Measurements from ENCODE around the gene RDH16.
"Not testable (repeated sequence)": the region's sequence is repeated elsewhere in the genome, so short reads cannot be mapped to it uniquely, and the experiment has no call there.

The RDH16 gene

DNA sequence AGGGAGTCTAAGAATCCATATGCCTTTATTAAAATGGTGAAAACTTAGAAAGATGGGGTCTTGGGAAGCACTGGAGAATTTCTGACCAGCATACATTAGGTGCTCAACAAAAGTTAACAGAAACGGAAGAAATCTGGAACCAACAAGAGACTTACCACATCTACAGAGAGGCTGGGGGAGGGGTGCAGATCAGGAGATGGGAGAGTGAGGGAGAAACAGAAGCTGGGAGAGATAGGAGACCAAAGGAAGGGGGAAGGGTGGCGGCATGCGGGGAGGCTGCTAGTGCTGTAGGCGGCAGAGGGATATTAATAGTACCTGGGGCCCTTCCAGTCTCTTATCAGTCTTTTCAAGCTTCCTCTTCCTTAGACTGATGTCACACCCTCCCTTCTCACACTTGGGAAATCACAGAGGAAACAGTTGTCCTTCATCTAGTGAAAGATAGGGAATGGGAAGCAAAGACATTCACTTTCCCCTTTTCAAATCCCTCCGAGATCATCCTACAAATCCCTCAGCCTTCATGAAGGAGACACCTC is 30.9 kb upstream of the RDH16 start:
- DNase-seq, result no peak

DNA sequence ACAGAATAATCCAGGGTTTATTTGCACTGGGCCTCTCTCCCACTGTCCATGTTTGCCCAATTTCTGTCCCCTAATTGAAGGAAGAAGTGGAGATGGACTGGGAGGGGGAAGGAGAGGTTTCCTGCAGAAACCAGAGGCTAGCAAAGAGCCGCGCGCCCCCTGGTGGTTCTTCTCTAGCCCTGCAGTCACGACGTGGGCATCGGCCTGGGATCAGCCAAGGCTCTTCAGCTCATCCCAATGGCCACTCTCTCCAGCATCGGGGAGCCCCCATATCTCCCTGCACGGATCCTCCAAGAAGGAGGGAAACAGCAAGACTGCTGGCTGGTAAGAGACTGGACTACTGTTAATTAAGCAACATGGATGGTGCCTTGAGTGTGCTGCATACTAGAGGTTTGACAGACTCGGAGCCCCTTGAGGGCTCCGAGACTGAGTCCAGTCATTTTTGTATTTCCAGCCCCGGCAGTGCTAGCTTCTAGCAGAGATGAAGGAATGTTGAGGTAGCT is 30.2 kb upstream of the RDH16 start:
- DNase-seq, result no peak

DNA sequence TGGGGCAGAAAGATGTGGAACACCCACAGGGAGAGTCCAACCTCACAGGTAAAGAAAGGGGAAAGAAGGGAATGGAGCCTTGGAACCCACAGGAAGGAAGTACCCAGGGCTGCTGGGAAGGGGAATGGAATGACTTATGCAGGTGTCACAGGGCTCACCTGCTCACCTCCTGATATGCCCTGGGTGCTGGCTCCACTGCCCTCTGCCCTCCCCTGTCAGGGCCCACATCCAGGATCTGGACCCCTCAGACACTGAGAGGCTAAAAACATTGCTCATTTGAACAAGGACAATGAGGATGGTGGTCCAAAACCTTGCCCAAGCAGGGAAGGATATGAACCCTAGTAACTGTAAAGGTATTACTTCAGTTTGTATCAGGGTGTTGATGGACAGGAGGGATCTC is 29.6 kb upstream of the RDH16 start:
- no peak for DNase-seq

DNA sequence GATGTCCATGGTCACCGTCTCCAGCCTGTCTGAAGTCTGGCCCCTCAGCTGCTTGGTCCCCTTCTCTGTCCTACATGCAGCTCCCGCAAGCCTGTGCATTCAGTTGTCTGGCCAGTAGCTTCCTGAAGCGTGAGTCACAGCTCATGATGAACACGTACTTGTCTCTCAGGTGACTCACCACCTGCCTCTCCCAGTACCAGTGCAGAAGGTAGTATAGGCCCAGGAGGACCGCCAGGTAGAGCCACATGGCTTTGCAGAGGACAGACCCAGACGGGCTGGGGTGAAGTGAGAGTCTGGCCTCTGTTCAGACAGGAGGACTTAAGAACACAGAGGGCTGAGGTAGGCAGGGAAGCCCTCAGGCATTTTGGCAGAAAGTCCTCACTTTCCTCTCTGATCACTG is 28.3 kb upstream of the RDH16 start:
- not testable (repeated sequence) for DNase-seq

DNA sequence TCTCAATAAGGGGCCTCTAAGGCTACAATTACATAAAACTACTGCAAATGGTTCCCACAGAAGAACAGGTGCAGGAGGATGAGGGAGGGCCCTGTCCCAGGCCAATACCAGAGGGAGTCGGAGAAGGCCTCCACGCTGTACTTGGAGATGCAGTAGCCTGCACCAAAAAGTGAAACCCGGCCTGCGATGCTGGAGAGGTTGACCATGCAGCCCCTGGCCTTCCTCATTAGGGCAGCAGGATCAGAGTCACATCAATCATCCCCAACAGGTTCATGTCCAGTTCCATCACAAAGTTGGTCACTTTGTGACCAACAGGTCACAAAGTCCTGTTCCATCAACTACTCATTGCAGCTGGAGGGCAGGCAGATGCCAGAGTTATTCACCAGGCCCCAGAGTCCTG is 26.0 kb upstream of the RDH16 start:
- no peak for DNase-seq

DNA sequence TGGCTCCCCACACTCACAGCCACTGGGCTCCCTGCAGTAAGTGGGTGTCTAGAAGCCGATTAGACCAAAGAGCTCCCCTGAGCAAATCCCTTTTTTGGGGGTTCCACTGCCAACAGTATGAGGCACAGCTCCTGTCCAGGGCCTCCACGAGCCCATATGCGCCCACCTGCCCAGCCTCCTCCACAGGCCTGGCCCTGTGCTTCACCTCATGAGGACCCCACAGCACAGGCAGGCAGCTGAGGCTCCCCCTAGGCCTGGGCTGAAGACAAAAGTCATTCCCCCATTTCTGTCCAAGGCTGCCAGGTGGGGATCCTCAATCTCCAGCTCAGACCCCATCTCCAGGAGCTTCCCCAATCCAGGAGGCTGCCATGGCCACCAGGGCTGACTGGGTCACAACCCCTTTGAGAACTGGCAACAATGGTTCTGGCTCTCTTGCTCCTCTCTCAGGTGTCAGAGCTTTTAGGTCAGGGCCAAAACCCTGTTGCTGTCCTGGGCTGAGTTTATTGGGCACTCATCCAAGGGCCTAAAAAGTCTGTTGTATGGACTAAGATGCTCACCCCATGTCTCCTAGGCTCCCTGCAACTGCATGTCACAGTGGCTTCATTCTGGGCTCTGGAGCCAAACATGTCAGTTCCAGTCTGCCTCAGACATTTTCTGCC is 25.3 kb upstream of the RDH16 start:
- not testable (repeated sequence) for DNase-seq

DNA sequence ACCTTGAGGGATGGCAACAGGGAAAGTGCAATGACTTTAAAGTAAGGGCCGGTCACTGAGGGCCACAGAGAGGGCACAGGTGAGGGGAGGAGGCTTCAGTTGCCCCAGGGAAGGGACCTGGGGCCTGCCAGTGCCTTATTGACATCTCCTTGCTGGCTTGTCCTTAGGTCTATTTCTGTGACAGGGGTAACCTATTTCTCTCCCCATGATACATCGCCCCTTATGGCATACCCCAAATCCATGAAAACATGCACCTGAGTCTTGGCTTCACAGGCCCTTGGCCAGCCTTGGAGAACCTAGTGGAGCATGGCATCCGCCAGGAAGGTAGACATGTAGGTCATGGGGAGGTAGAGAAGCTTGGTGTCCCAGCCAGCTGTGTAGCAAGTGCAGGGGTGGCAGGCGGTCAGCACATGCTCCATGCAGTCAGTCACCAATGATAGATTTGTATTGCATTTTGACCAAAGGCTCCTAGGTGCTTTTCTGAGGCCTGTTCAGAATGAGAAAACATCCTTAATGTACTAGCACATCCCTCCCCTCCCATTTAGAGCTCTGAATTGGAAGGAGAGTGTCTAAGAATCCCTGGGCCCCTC is 23.6 kb upstream of the RDH16 start:
- no peak for DNase-seq

DNA sequence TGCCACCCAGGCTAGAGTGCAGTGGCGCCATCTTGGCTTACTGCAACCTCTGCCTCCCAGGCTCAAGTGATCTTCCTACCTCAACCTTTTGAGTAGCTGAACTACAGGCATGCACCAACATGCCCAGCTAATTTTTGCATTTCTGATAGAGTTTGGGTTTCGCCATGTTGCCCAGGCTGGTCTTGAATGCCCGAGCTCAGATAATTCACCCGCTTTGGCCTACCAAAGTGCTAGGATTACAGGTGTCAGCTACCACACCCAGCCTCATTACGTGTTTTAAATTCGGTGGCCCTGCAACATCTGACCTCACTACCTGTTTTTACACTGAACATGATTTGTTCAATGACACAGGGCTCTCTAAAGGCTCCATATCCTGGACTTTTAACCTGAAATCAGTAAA is 22.9 kb upstream of the RDH16 start:
- DNase-seq, result no peak

DNA sequence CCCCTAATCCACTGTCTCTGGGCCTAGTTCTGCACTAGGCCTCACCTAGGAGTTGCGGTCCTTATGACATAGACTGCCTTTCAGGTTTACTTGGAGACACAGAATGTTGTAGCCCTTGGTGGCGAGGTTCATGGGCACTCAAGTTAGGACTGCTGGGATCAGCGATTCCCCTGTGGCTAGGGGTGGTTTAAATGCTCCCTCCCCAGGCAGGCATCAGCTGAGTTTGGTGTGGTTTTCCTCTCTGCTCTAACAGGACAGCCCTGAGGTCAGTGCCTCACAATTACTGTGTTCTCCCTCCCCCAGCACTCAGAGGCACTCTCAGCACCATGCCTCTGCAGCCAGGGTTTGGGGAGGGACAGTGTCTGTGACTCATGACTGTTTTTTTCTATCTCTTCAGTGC is 22.2 kb upstream of the RDH16 start:
- no peak for DNase-seq

DNA sequence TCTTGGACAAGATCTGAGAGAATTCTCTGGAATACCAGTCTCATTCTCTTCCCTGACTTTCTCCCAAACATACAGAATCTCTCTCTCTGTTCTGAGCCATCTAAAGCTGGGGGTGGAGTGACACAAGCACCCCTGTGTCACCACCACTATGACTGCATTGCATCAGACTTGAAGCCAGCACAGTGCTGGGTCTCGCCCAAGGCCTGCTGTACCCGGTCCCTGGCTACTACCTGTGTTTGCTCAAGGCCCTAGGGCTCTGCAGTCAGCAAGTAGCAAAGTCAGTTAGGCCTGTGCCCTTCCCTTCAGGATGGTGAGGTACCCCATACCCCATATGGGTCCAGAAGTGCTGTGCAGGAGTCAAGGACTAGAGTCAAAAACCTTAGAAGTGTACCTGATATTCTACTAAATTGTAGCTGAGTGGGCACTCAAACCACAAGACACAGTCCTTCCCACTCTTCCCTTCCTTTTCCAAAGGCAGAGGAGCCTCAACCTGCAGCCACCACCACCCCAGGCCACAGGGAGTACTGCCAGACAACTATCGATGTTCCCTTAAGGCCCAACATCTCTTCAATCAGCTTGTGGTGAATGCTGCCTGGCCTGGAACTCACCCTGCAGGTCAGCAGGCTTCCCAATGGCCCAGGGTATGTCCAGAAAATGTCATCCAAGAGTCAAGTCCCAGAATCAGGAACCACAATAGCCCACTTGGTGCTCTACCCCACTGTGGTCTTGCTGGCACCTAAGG is 21.2 kb upstream of the RDH16 start:
- DNase-seq, result no peak

DNA sequence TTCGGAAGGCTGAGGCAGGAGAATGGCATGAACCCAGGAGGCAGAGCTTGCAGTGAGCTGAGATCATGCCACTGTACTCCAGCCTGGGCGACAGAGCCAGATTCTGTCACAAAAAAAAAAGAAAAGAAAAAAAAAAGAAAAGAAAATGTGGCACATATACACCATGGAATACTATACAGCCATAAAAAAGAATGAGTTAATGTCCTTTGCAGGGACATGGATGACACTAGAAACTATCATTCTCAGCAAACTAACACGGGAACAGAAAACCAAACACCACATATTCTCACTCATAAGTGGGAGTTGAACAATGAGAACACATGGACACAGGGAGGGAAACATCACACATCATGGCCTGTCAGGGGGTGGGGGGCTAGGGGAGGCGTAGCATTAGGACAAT is 20.0 kb upstream of the RDH16 start:
- not testable (repeated sequence) for DNase-seq

DNA sequence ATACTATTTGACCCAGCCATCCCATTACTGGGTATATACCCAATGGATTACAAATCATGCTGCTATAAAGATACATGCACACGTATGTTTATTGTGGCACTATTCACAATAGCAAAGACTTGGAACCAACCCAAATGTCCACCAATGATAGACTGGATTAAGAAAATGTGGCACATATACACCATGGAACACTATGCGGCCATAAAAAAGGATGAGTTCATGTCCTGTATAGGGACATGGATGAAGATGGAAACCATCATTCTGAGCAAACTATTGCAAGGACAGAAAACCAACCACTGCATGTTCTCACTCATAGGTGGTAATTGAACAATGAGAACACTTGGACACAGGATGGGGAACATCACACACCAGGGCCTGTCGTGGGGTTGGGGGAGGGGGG is 16.8 kb upstream of the RDH16 start:
- DNase-seq, result not testable (repeated sequence)

DNA sequence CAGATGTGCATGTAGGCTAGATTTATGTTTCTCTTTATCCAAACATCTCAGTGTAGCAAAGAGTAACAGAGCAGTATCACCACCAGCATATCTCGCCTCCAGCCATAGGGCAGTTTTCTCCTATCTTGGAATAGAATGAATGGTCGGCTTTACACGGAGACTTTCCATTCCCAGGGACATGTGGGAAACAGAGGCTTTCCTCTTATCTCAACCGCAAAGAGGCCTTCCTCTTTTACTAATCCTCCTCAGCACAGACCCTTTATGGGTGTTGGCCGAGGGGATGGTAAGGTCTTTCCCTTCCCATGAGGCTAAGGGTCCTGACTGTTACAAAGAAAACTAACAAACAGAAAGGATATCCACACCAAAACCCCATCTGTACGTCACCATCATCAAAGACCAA is 11.5 kb upstream of the RDH16 start:
- DNase-seq, result not testable (repeated sequence)

DNA sequence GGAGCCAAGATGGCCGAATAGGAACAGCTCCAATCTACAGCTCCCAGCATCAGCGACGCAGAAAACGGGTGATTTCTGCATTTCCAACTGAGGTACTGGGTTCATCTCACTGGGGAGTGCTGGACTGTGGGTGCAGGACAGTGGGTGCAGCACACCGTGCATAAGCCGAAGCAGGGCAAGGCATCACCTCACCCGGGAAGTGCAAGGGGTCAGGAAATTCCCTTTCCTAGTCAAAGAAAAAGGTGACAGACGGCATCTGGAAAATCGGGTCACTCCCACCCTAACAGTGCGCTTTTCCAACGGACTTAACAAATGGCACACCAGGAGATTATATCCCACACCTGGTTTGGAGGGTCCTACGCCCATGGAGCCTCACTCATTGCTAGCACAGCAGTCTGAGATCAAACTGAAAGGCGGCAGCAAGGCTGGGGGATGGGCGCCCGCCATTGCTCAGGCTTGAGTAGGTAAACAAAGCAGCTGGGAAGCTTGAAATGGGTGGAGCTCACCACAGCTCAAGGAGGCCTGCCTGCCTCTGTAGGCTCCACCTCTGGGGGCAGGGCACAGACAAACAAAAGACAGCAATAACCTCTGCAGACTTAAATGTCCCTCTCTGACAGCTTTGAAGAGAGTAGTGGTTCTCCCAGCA is 8.7 kb upstream of the RDH16 start:
- DNase-seq, result not testable (repeated sequence)

DNA sequence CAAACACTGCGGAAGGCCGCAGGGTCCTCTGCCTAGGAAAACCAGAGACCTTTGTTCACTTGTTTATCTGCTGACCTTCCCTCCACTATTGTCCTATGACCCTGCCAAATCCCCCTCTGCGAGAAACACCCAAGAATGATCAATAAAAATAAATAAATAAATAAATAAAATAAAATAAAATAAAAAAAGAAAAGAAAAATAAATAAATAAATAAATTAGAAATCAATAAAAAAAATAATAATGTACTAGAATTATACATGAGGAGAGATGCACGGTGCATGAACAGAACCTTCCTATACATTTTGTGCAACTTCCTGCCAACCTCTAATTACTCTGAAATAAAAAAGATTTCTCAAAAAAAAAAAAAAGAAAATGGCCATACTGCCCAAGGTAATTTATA is 7.7 kb upstream of the RDH16 start:
- not testable (repeated sequence) for DNase-seq

DNA sequence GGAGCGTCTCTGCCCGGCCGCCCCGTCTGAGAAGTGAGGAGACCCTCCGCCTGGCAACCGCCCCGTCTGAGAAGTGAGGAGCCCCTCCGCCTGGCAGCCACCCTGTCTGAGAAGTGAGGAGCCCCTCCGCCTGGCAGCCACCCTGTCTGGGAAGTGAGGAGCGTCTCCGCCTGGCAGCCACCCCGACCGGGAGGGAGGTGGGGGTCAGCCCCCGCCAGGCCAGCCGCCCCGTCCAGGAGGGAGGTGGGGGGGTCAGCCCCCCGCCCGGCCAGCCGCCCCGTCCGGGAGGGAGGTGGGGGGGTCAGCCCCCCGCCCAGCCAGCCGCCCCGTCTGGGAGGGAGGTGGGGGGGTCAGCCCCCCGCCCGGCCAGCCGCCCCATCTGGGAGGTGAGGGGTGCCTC is 6.1 kb upstream of the RDH16 start:
- not testable (repeated sequence) for DNase-seq

DNA sequence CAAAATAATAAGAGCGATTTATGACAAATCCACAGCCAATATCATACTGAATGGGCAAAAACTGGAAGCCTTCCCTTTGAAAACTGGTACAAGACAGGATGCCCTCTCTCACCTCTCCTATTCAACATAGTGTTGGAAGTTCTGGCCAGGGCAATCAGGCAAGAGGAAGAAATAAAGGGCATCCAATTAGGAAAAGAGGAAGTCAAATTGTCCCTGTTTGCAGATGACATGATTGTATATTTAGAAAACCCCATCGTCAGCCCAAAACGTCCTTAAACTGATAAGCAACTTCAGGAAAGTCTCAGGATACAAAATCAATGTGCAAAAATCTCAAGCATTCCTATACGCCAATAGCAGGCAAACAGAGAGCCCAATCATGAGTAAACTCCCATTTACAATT is 4.8 kb upstream of the RDH16 start:
- not testable (repeated sequence) for DNase-seq

DNA sequence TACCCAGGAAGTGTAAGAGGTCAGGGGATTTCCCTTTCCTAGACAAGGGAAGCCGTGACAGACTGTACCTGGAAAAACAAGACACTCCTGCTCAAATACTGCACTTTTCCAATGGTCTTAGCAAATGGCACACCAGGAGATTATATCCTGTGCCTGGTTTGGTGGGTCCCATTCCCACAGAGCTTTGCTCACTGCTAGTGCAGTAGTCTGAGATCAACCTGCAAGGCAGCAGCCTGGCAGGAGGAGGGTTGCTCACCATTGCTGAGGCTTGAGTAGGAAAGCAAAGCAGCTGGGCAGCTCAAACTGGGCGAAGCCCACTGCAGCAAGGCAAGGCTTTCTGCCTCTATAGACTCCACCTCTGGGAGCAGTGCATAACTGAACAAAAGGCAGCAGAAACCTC is 1.0 kb upstream of the RDH16 start:
- no peak for DNase-seq

DNA sequence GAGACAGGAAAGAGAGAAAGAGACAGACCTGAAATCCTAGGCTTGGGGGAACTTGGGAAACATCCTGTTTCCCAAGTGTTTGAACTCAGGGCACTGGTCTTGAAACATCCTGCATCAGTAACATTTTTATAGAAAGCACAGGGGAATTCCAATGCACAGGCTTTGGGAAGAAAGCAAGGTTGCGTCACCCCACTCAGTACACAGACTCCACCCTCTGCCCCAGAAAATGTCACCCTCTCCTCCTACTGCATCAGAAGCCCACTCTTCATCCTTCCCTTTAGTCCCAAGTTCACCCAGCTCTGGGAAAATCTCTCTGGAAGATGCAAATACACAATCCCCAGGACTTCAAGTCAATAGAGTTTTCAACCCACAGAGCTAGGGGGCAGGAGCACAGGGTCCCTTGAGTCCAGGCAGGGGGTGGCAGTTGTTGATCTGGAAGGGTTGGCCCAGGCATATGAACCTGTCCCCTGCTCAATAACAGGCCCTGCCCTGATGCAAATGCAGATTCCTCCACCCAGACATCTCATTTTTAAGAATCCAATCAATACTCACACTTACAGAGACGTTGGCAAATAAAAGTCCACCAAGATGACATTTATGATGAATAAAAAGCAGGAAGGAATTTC is 1.7 kb downstream of the RDH16 start:
- no peak for DNase-seq

DNA sequence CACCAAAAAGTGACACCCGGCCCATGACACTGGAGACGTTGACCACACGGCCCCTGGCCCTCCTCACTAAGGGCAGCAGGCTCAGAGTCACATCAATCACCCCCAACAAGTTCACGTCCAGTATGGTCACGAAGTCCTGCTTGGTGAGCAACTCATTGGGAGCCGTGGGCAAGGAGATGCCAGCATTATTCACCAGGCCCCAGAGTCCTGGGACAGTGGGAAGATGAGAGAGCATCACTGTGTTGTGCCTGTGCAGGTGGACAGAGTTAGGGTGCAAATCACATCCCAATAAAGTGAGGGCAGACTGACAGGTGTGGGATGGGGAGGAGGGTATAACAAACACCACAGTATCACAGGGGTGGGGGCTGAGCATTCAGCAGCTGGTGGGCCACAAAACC is 2.5 kb downstream of the RDH16 start:
- no peak for DNase-seq

DNA sequence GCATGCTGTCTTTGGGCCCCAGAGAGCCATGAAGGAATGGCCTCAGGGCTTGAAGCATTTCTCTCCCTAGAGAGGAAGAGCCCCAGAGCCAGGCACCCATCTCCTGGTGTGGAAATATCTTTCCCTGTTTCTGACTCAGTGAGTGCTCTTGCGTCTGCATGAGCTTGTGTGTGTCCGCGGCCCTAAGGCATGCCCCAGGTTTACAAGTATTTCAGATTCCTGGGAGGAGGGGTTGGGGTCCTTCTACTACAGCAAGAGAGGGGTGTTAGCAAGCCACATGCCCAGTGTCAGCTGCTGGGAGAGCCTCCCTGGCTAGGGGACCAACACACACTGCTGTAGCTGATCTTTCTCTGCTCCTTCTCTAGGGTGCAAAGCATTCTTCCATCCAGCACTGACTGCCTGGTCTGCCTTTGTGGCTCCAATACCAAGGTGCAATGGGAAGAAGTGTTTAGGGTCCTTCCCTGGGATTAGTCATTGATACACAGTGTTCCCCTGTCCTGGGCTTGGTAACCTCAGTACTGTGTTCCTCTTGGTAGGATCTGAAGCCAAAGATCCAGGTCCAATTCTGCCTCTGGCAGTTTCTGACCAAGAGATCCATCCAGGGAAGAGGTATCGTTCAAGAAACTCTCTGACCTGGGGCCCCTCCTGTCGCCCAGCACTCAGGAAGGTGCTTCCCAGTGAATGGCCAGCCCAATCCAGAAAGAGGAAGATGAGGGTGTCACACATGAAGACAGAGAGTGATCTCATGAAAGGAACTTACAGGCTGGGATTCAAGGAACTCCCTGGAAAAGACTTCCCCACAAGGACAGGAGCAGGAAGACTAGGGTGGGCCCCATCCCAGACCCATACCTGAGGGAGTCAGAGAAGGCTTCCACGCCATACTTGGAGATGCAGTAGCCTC is 3.1 kb downstream of the RDH16 start:
- no peak for DNase-seq

DNA sequence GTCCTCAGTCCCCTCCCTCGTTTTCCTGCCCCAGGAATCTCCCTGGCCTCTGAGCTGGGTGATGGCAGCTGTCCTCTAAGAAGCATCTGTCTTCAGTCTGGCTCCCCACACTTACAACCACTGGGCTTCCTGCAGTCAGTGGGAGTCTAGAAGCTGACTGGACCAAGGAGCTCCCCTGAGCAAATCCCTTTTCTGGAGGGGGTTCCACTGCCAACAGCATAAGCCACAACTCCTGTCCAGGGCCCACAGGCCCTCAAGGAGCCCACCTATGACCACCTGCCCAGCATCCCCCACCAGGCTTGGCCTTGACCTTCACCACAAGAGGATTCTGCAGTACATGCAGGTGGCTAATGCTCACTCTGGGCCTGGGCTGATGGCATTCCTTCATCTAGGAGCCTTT is 4.1 kb downstream of the RDH16 start:
- DNase-seq, result no peak

All from GOT3 (cell line).